GM12892 (cell line): ENCODE measurements around the gene CAV1.

ENCODE experiments used
- POLR2A ChIP-seq: IDR thresholded peaks from 2 replicates; pipeline ENCODE4 v1.6.1; 2011; ENCODE audit warnings: low read depth, low read length, control low read depth
- POLR2AphosphoS5 ChIP-seq: IDR thresholded peaks from 2 replicates; pipeline ENCODE4 v1.6.1; 2011; ENCODE audit warnings: low read depth, low read length, control low read depth

DNA sequence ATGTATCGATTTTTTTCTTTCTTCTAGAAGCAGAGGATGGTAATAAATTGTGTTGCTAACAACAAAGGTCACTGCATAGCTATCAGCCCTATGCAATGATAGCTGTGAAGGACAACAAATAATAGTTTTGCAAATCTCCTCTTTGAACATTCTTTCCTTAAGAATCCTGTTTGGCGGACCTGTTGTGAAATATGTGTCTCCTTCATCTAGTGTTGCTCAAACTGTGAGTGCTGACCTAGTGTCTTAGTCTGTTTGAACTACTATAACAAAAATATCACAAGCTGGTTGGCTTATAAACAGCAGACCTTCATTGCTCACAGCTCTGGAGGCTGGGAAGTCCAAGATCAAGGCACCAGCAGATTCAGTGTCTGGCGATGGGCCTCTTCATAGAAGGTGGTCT lies 53.7 kb downstream of the CAV1 start:
- TF ChIP-seq POLR2AphosphoS5 = no peak
- TF ChIP-seq POLR2A = no peak
